K562 (cell line): ENCODE measurements around the gene MESP1. TPM values are rescaled to one million over a fixed set of nuclear protein-coding genes. Genes with fewer than 3 reads are reported as not detected.

ENCODE experiments used
- ATAC-seq: fragments of 200-7000 bp; cut with Tn5 transposase; 3 replicates; pipeline ENCODE4 v1.9.1; 2020; ENCODE audit warnings: moderate library complexity
- BruUV-seq: library from RNA; stranded (reverse); fragments of 400-500 nt; replicated peaks from 2 replicates; lab custom pipeline; 2021; lab: Mats Ljungman, UMichigan
- CTCF ChIA-PET: fragments of 300-600 bp; formaldehyde crosslinking; extraction: SDS; loops from one replicate; lab custom pipeline; 2021; ENCODE audit warnings: low intra/inter-chr PET ratio; lab: Yijun Ruan, JAX
- POLR2A ChIA-PET: fragments of 300-600, 350-650 bp; sonication (Branson Sonifier 250); formaldehyde crosslinking; extraction: SDS; loops from one replicate; lab custom pipeline; 2021; ENCODE audit warnings: antibody characterized with exemption, inconsistent platforms; lab: Yijun Ruan, JAX
- DNase-seq, 4 experiments: peaks; one replicate each; pipeline versions ENCODE4 v3.0.0 to v3.0.0-alpha.2; 2011 to 2018; ENCODE audit warnings: low spot score in 3 of 4, mixed read lengths in 3 of 4; ENCODE audit errors: extremely low read depth in 1 of 4
- FAIRE-seq: peaks from 2 replicates; lab custom pipeline; 2011; peaks lifted over from hg19 to GRCh38; lab: Jason Lieb, UNC
- H2AFZ ChIP-seq: 2 replicates; pipeline ENCODE4 v1.6.0; 2011; ENCODE audit warnings: low read depth, low read length, control low read depth, inconsistent platforms
- H3K27ac ChIP-seq: fragments of 200-600 bp; 3 replicates; pipeline ENCODE4 v1.8.0; 2011; ENCODE audit warnings: low read depth, mild to moderate bottlenecking, control low read depth, inconsistent platforms, low read length, moderate library complexity, mixed read lengths; ENCODE audit errors: extremely low read depth
- H3K27me3 ChIP-seq, 2 experiments: fragments of 300-600 bp in 1 of 2; 2 replicates in 1 of 2; 3 replicates in 1 of 2; pipeline versions ENCODE4 v1.6.0 to v1.8.0; 2011; ENCODE audit warnings: inconsistent platforms in 2 of 2, low read length in 2 of 2, mild to moderate bottlenecking in 1 of 2, mixed read lengths in 1 of 2, moderate library complexity in 1 of 2; ENCODE audit not compliant: control insufficient read depth in 2 of 2, insufficient read depth in 2 of 2
- H3K36me3 ChIP-seq: fragments of 300-600 bp; 3 replicates; pipeline ENCODE4 v1.8.0; 2011; ENCODE audit warnings: mild to moderate bottlenecking, low read length, inconsistent platforms; ENCODE audit not compliant: control insufficient read depth, insufficient read depth
- H3K4me1 ChIP-seq, 2 experiments: fragments of 200-600 bp in 1 of 2; replicated peaks in 1 of 2; 2 replicates in 1 of 2; 3 replicates in 1 of 2; pipeline versions ENCODE4 v1.5.1 to v1.8.0; 2011; ENCODE audit warnings: inconsistent platforms in 2 of 2, low read length in 2 of 2, mild to moderate bottlenecking in 1 of 2, mixed read lengths in 1 of 2, moderate library complexity in 1 of 2; ENCODE audit not compliant: control insufficient read depth in 2 of 2, insufficient read depth in 2 of 2
- H3K4me2 ChIP-seq: 2 replicates; pipeline ENCODE4 v1.6.1; 2011; ENCODE audit warnings: low read length, control low read depth, inconsistent platforms, mixed read lengths; ENCODE audit not compliant: insufficient read depth
- H3K4me3 ChIP-seq: fragments of 200-600 bp; sonication (generic), shearing (Covaris generic); 2 replicates; pipeline ENCODE4 v1.5.1; 2016; ENCODE audit warnings: control low read depth, inconsistent platforms
- H3K79me2 ChIP-seq: fragments of 200-600 bp; 3 replicates; pipeline ENCODE4 v1.8.0; 2011; ENCODE audit warnings: low read length, inconsistent platforms; ENCODE audit not compliant: control insufficient read depth, insufficient read depth
- H3K9ac ChIP-seq, 2 experiments: 2 replicates each; pipeline versions ENCODE4 v1.6.0 to v1.6.1; 2011; ENCODE audit warnings: low read depth in 2 of 2, low read length in 2 of 2, control low read depth in 1 of 2, inconsistent platforms in 1 of 2, mild to moderate bottlenecking in 1 of 2, mixed read lengths in 1 of 2; ENCODE audit not compliant: insufficient read depth in 1 of 2
- H3K9me1 ChIP-seq: one replicate; pipeline ENCODE4 v1.6.0; 2011; ENCODE audit warnings: inconsistent platforms, mild to moderate bottlenecking, low read length, moderate library complexity; ENCODE audit not compliant: control insufficient read depth, insufficient read depth
- H3K9me3 ChIP-seq: replicated peaks from 2 replicates; pipeline ENCODE4 v1.5.1; 2011; ENCODE audit warnings: low read depth, low read length, inconsistent platforms; ENCODE audit not compliant: control insufficient read depth, insufficient read depth
- H4K20me1 ChIP-seq: replicated peaks from 2 replicates; pipeline ENCODE4 v1.6.1; 2011; ENCODE audit warnings: low read length, inconsistent platforms, mixed read lengths; ENCODE audit not compliant: control insufficient read depth, insufficient read depth
- ARID1B ChIP-seq: fragments of 450-650 bp; IDR thresholded peaks from 2 replicates; pipeline ENCODE4 v1.6.1; 2016; ENCODE audit warnings: antibody characterized with exemption, mild to moderate bottlenecking, inconsistent platforms
- ATF6 ChIP-seq: sonication (generic); formaldehyde crosslinking; IDR thresholded peaks from 2 replicates; pipeline ENCODE4 v1.4.0; 2020; ENCODE audit warnings: mild to moderate bottlenecking, missing genetic modification reagents
- CEBPB ChIP-seq: fragments of 450-650 bp; IDR thresholded peaks from 2 replicates; pipeline ENCODE4 v1.6.1; 2016; ENCODE audit warnings: missing genetic modification characterization, missing compliant biosample characterization
- ERF ChIP-seq: fragments of 450-650 bp; formaldehyde crosslinking; IDR thresholded peaks from 2 replicates; pipeline ENCODE4 v1.4.0; 2020; ENCODE audit warnings: mild to moderate bottlenecking, mixed read lengths
- FOXA3 ChIP-seq, 2 experiments: fragments of 450-650 bp in 1 of 2; sonication (generic) in 1 of 2; formaldehyde crosslinking; IDR thresholded peaks in 1 of 2; conservative IDR thresholded peaks in 1 of 2; 2 replicates each; pipeline versions ENCODE4 v1.4.0 to v1.8.0; 2020 to 2022; ENCODE audit warnings: mild to moderate bottlenecking in 2 of 2, missing genetic modification reagents in 1 of 2
- KDM4B ChIP-seq, 2 experiments: fragments of 450-650 bp in 1 of 2; sonication (generic) in 1 of 2; IDR thresholded peaks; 2 replicates each; pipeline ENCODE4 v1.6.1; 2016 to 2017; ENCODE audit warnings: borderline replicate concordance in 2 of 2, antibody characterized with exemption in 1 of 2, low read depth in 1 of 2, mild to moderate bottlenecking in 1 of 2
- MITF ChIP-seq: IDR thresholded peaks from 2 replicates; pipeline ENCODE4 v1.6.1; 2014; ENCODE audit warnings: antibody characterized with exemption
- NBN ChIP-seq: fragments of 450-650 bp; IDR thresholded peaks from 2 replicates; pipeline ENCODE4 v1.6.1; 2016; ENCODE audit warnings: low read depth, mild to moderate bottlenecking
- PYGO2 ChIP-seq: fragments of 450-650 bp; IDR thresholded peaks from 2 replicates; pipeline ENCODE4 v1.6.1; 2016; ENCODE audit warnings: mild to moderate bottlenecking, missing genetic modification characterization, moderate library complexity, missing compliant biosample characterization
- SMAD4 ChIP-seq: fragments of 250-450 bp; sonication (Bioruptor Pico); conservative IDR thresholded peaks from 2 replicates; pipeline ENCODE4 v1.8.0; 2021; ENCODE audit warnings: inconsistent platforms, mild to moderate bottlenecking, moderate library complexity
- ZNF584 ChIP-seq: fragments of 200-800 bp; sonication (Bioruptor generic); IDR thresholded peaks from 2 replicates; pipeline ENCODE4 v1.6.1; 2016; ENCODE audit warnings: low read depth, mild to moderate bottlenecking, missing genetic modification characterization, missing compliant biosample characterization
- ZZZ3 ChIP-seq: fragments of 450-650 bp; IDR thresholded peaks from 2 replicates; pipeline ENCODE4 v1.6.1; 2016; ENCODE audit warnings: antibody characterized with exemption, mild to moderate bottlenecking, moderate library complexity
- WGBS: fragments of 100-300 bp; shearing (Covaris generic); methylation state at CpG from one replicate; pipeline ENCODE4 v1.1.6; 2016; ENCODE audit warnings: low coverage, mixed read lengths; ENCODE audit not compliant: insufficient coverage; ENCODE audit errors: missing lambda C conversion rate; 5-methylcytosine and 5-hydroxymethylcytosine counted together
- in situ Hi-C: fragments of 300-500 bp; cut with MboI; formaldehyde crosslinking; loops from 4 replicates; pipeline ENCODE4 v1.15.0; 2018; ENCODE audit warnings: inconsistent platforms, mixed read lengths
- intact Hi-C: fragments of 100-400 bp; cut with micrococcal nuclease; formaldehyde crosslinking; loops from 2 replicates; pipeline ENCODE4 v1.14.2; 2022
- polyA plus RNA-seq, 8 experiments: library from polyadenylated mRNA; depleted of rRNA in 4 of 8; stranded (reverse) in 5 of 8; unstranded in 3 of 8; fragments of >200 nt; fragmentation: Nextera tagmentation in 2 of 8; fragmentation: Illumina TruSeq in 1 of 8; extraction: Ambion mirVana in 2 of 8; extraction: Trizol in 1 of 8; gene quantifications; 2 replicates each; pipeline versions ENCODE4 v1.2.1 to v1.2.3, GENCODE V29; 2011 to 2014; ENCODE audit warnings: inconsistent platforms in 1 of 8, missing spikeins in 1 of 8
- total RNA-seq, 7 experiments: library from RNA; depleted of rRNA in 6 of 7; stranded (reverse); fragments of >200 nt in 6 of 7; fragmentation: Illumina TruSeq in 2 of 7; extraction: Trizol in 2 of 7; gene quantifications; 2 replicates each; pipeline versions ENCODE4 v1.2.1 to v1.2.3, GENCODE V29; 2011 to 2021; ENCODE audit warnings: low replicate concordance in 1 of 7

MESP1 gene
- total and polyA plus RNA-seq, 9 of the 15 experiments (the other 6 are each of a cell fraction or from before 2014, with no cell fraction given): 0.14 to 1.1 (median 0.36) TPM; not detected in 4

- FAIRE-seq: no peak
- peaks cover 0 to 7% of the 10 kb centered on the region in 2 experiments; a peak in 1 of 5 replicates for H3K27me3 ChIP-seq
- POLR2A ChIA-PET: interaction anchor here (0.6 to 2.0 kb wide), 4 partner anchors 9 to 121 kb away, joined by 3 to 4 read pairs (median 4); no protein-coding TSS in a partner anchor
These were observed 43.7 kb upstream of the MESP1 start for GRCh38 chr15:89794627-89795241.

GRCh38 chr15:89792106-89792805 is 41.2 kb upstream of the MESP1 start:
- BruUV-seq: no TSS peak
- H3K4me1 ChIP-seq: peaks cover 0 to 8% of the 10 kb centered on the region in 2 experiments; a peak in 2 of 5 replicates
- FAIRE-seq (no peak), ATAC-seq (no peak), DNase-seq (no peak)
- H3K79me2 ChIP-seq: no peaks in the 10 kb centered on the region
- ChIA-PET CTCF (no interaction called here), POLR2A (interaction anchor here (0.6 to 1.1 kb wide), 2 partner anchors 13 to 36 kb away, joined by 3 to 4 read pairs; no protein-coding TSS in a partner anchor)
- in situ Hi-C loops: no loop called here
- no peaks in the 10 kb centered on the region for H3K9me1 ChIP-seq
- no peak overlapping the region for H3K4me3 ChIP-seq
- no peak overlapping the region for H2AFZ ChIP-seq
- H3K27me3 ChIP-seq: no peaks in the 10 kb centered on the region
- no peak overlapping the region for H3K27ac ChIP-seq
- no peaks in the 10 kb centered on the region for H4K20me1 ChIP-seq
- peak overlapping the region in 1 of 2 experiments; percentile 52; a peak in 1 of 4 replicates for H3K9ac ChIP-seq
- WGBS: 58% methylated on average over 16 of the region's 22 CpGs
- no peak overlapping the region for H3K4me2 ChIP-seq
- intact Hi-C loops: no loop called here
- H3K9me3 ChIP-seq: no peaks in the 10 kb centered on the region; the same call in 1 of the 2 replicates
- H3K36me3 ChIP-seq: no peaks in the 10 kb centered on the region
- TF ChIP-seq ARID1B: no peak
- TF ChIP-seq ERF (CRISPR knock-in tag): no peak
- no peak for TF ChIP-seq MITF
- TF ChIP-seq ZNF584 (CRISPR knock-in tag): no peak
- no peak for TF ChIP-seq PYGO2 (tag)
- no peak for TF ChIP-seq KDM4B (IDR thresholded peaks at IDR 0.05; ENCODE audit: borderline replicate concordance in 2 of 2, low read depth in 1 of 2)
- no peak for TF ChIP-seq ZZZ3
- no peak for TF ChIP-seq ATF6 (CRISPR knock-in tag)

More at GRCh38 chr15:89794627-89795241, 43.7 kb upstream of the MESP1 start:
- DNase-seq (no peak), ATAC-seq (no peak)
- Histone ChIP-seq H3K4me2 (no peak overlapping the region), H3K79me2 (no peaks in the 10 kb centered on the region), H3K4me1 (peaks cover 0 to 8% of the 10 kb centered on the region in 2 experiments; a peak in 2 of 5 replicates), H2AFZ (no peak overlapping the region), H3K9ac (no peak overlapping the region), H3K9me1 (no peaks in the 10 kb centered on the region), H3K27ac (no peak overlapping the region), H3K36me3 (no peaks in the 10 kb centered on the region), H4K20me1 (no peaks in the 10 kb centered on the region), H3K4me3 (no peak overlapping the region), H3K9me3 (no peaks in the 10 kb centered on the region)
- WGBS: 12% methylated on average over 5 of the region's 5 CpGs
- in situ Hi-C loops: no loop called here
- CTCF ChIA-PET: no interaction called here
- intact Hi-C loops: no loop called here
- 0 out of 4 replicates have a peak, but pooled peaks of 1 of the 2 experiments have one; percentile 15 for TF ChIP-seq FOXA3 (CRISPR knock-in tag; conservative IDR thresholded peaks at IDR 0.05 in 1 of 2, IDR thresholded peaks at IDR 0.05 in 1 of 2)
- TF ChIP-seq NBN: no peak
- TF ChIP-seq CEBPB (tag): peak; percentile 49
- TF ChIP-seq SMAD4 (CRISPR knock-in tag): no peak
- no TSS peak for BruUV-seq
